ENCODE results near the gene CNGA2.

CNGA2 gene

GRCh38 chrX:151789179-151789800 is 54.7 kb downstream of the CNGA2 start:
- Mint-ChIP-seq H3K27ac (no peak overlapping the region), H3K36me3 (ENCODE audit: low read depth) (no peaks in the 10 kb centered on the region), H3K4me3 (no peak overlapping the region), H3K27me3 (peaks cover 2% of the 10 kb centered on the region), H3K9me3 (no peaks in the 10 kb centered on the region), H3K4me1 (no peaks in the 10 kb centered on the region)
- no peak for DNase-seq
- no peak for ATAC-seq

- no peaks in the 10 kb centered on the region for H3K27me3 Mint-ChIP-seq
- DNase-seq (no peak), ATAC-seq (no peak)
- H3K4me3 Mint-ChIP-seq, result no peak overlapping the region
- H3K4me1 Mint-ChIP-seq, result no peaks in the 10 kb centered on the region
- no peak overlapping the region for H3K27ac Mint-ChIP-seq
- no peaks in the 10 kb centered on the region for H3K9me3 Mint-ChIP-seq
- no peaks in the 10 kb centered on the region for H3K36me3 Mint-ChIP-seq (ENCODE audit: low read depth)
Observed at GRCh38 chrX:151790481-151791160, 56.1 kb downstream of the CNGA2 start.

GRCh38 chrX:151791961-151792360 is 57.4 kb downstream of the CNGA2 start:
- H3K9me3 Mint-ChIP-seq, result no peaks in the 10 kb centered on the region
- no peak overlapping the region for H3K27ac Mint-ChIP-seq
- no peaks in the 10 kb centered on the region for H3K27me3 Mint-ChIP-seq
- DNase-seq (no peak), ATAC-seq (no peak)
- no peaks in the 10 kb centered on the region for H3K36me3 Mint-ChIP-seq (ENCODE audit: low read depth)
- no peak overlapping the region for H3K4me3 Mint-ChIP-seq
- no peaks in the 10 kb centered on the region for H3K4me1 Mint-ChIP-seq

GRCh38 chrX:151792505-151792904 is 58.0 kb downstream of the CNGA2 start:
- H3K9me3 Mint-ChIP-seq, result no peaks in the 10 kb centered on the region
- no peaks in the 10 kb centered on the region for H3K27me3 Mint-ChIP-seq
- no peak for DNase-seq
- H3K4me1 Mint-ChIP-seq, result no peaks in the 10 kb centered on the region
- H3K36me3 Mint-ChIP-seq (ENCODE audit: low read depth), result no peaks in the 10 kb centered on the region
- no peak overlapping the region for H3K4me3 Mint-ChIP-seq
- ATAC-seq, result no peak
- H3K27ac Mint-ChIP-seq, result no peak overlapping the region

GRCh38 chrX:151793886-151794285 is 59.3 kb downstream of the CNGA2 start:
- DNase-seq (no peak), ATAC-seq (no peak)

More at GRCh38 chrX:151793886-151794285, 59.3 kb downstream of the CNGA2 start:
- H3K27ac Mint-ChIP-seq, result no peak overlapping the region
- H3K9me3 Mint-ChIP-seq, result no peaks in the 10 kb centered on the region
- H3K36me3 Mint-ChIP-seq (ENCODE audit: low read depth), result no peaks in the 10 kb centered on the region
- peaks cover 2% of the 10 kb centered on the region for H3K27me3 Mint-ChIP-seq
- no peak overlapping the region for H3K4me3 Mint-ChIP-seq
- H3K4me1 Mint-ChIP-seq, result no peaks in the 10 kb centered on the region

Data from activated naive CD8-positive, alpha-beta T cell treated with anti-CD3 and anti-CD28 coated beads, Interleukin-2, amount 50 U/mL, for 24 hours (primary cell).